GM19467 (cell line): ENCODE data around the gene PCNA.
"Not testable (repeated sequence)": the region's sequence is repeated elsewhere in the genome, so short reads cannot be mapped to it uniquely, and the experiment has no call there.

ENCODE experiments used
- ATAC-seq: cut with Tn5 transposase; IDR thresholded peaks from one replicate; pipeline ENCODE4 v1.9.1; 2021; ENCODE audit warnings: mild to moderate bottlenecking, moderate library complexity; ENCODE audit not compliant: unreplicated experiment

Gene PCNA

DNA sequence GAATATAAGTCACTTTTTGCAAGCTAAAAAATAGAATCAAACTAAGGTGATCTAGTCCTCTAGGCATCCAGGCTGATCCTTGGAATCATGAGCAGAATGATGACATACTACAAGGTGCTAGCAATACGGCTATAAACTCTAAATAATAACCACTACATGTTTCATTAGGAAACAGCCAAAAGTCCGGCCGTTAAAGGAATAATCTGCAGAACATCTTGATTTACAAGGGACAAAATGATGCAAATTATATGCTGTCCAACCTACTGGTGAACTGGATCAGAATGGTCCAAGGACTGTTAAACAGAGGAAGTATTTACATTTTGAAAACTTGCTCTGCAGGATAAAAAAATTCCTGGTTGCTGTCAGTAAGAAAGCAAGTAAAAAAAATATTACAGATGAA lies 19.8 kb downstream of the PCNA start:
- not testable (repeated sequence) for ATAC-seq

DNA sequence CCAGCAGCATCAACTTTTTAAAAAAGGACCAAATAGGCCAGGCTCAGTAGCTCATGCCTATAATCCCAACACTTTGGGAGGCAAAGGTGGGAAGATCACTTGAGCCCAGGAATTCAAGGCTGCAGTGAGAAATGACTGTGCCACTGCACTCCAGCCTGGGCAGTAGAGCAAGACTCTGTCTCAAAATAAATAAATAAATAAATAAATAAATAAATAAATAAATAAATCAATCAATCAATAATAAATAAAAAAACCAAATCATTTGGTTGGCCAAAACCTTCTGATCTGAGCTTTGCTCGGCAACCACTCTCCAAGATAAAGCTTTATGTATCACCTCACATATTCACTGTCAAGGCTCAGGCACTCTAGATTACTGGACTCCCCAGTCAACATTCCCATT lies 20.7 kb downstream of the PCNA start:
- ATAC-seq: not testable (repeated sequence)

DNA sequence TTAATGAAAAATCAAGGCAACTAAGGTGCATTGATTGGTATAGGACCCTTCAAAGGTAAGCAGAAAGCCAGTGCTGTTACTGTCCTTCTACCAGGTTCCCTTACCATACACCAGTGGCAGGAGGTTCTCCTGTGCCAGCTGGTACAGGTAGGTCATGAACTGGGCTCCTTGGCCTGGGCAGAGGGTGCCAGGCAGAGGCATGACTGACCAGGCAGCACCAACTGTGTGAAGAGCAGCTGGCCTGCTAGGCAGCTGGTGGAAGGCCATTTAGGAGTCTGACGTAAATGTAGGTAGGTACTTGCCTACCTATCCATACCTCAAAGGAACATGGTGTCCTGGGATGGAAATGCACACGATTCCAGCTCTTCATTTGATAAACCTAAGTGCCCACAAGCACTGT lies 23.3 kb downstream of the PCNA start:
- no peak for ATAC-seq

DNA sequence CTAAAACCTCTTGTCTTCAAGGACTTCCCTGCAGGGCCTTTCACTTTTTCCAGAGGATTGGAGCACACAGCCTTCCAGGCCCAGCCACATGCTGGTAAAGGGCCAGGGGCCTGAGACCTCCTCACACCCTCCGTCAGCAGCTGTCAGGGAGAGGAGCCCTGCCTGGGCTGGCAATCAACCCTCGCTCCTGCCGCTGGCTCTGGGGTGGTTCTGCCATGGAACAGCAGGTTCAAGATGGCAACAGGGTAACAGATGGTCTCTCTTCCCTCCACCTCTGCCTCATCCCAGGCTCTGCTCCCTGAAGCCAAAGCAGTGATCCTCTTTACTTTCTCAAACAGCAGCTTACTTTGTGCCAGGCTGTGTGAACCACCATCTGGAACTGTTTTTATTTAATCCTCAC lies 23.8 kb downstream of the PCNA start:
- ATAC-seq: no peak

DNA sequence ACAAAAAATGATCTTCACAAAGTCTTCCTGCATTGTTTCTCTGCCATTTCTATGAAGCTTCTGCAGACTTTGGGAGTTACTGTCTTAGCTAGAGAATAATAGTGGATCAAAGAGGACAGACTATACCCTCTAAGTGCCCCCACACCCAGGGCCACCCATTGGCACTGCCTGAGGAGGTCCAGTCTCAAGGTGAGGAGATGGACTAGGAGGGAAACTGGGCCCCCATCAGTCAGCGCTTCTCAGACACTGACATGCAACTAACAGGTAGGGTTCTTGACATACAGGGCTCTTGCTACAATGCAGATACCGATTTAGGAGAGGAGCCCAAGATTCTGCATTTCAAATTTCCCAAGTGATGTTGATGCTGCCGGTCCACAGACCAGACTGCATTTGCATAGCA lies 24.3 kb downstream of the PCNA start:
- ATAC-seq: no peak

DNA sequence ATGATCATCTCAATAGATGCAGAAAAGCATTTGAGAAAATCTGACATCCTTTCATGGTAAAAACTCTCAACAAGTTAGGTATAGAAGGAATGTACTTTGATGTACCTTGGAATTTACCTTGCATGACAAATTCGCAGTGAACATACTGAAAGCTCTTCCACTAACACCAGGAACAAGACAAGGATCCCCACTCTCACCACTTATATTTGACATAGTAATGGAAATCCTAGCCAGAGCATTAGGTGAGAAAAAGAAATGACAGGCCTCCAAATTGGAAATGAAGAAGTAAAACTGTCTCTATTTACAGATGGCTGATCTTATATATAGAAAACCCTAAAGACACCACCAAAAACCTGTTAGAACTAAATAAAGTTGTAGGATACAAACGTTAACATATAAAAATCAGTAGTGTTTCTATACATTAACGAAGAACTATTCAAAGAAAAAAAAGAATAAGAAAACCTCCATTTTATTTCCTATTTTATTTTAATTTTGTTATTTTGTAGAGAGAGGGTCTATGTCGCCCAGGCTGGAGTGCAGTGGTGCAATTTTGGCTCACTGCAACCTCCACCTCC lies 26.9 kb downstream of the PCNA start:
- no peak for ATAC-seq

DNA sequence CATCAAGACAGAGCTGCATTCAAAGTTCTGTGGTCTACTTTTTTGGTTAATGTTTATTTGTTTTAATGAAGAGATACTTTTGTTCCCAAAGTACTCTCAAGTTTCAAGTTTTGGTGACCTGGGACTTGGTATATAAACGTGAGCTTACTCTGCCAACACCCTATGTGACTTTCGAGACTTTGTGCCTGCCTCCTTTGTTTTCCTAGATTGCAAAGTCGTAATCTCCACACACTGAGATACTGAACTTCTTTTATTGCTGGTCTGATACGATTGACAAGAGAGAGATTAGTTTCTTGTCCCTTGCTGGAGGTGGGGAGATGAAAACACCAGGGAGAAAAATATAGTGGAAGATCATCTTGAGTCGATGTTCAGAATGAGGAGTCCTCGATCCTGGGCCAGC lies 27.9 kb downstream of the PCNA start:
- ATAC-seq: no peak

DNA sequence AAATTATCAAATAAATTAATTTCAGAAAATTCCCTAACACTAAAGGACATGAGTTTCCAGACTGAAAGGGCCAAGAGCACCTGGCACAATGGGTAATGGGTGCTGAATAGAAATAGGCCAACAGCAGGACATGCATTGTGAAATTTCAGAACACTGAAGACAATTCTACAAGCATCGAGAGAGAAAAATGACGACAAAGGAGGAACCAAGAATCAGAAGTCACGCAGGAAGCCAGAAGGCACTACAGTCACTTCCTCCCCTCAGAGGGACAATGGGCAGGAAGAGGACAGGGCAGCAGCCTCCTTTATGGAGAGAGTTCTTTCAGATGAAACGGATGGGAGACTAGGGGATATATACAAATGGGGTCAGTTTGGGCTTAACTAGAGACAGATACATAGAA lies 29.6 kb downstream of the PCNA start:
- ATAC-seq: peak; percentile 56

DNA sequence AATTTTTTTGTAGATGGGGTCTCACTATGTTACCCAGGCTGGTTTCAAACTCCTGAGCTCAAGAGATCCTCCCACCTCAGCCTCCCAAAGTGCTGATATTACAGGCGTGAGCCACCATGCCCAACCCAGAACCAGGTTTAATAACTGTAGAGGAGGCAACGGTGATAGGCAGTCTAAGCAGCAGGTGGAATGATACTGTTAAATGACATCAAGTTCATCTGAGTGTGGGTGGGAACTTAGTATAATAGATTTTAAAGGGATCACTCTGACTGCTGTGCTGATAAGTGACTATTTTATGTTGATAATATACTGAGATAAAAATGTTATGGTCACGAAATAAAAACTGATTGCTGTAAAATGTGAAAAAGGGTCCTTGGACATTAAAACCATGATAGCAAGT lies 31.1 kb downstream of the PCNA start:
- ATAC-seq: no peak

DNA sequence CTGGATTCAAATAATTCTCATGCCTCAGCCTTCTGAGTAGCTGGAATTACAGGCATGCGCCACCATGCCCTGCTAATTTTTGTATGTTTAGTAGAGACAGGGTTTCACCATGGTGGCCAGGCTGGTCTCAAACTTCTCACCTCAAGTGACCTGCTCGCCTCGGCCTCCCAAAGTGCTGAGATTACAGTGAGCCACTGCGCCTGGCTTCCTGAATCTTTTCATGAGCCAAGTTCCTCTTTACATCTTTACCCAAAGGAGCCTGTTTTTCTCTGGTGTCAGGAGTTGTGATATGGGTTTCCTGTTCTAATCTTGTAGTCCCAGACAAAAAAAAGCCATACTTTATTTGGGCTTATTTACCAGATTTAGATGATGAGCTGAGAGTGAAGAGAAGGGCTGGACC lies 34.4 kb downstream of the PCNA start:
- no peak for ATAC-seq

DNA sequence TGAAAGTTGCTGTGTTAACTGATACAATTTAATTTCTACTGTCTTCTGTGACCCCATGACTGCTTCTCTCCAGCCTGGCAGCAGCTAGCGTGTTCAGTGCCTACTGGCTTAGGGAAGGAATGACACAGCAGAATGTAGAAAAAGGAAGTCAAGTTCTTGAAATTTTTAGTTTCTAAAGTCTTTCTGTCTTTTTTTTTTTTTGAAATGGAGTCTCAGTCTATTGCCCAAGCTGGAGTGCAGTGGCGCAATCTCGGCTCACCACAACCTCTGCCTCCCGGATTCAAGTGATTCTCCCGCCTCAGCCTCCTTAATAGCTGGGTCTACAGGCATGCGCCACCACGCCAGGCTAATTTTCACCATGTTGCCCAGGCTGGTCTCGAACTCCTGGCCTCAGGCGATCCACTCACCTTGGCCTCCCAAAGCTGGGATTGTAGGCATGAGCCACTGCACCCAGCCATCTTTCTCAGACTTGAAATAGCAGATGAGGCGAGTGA lies 39.3 kb downstream of the PCNA start:
- no peak for ATAC-seq

DNA sequence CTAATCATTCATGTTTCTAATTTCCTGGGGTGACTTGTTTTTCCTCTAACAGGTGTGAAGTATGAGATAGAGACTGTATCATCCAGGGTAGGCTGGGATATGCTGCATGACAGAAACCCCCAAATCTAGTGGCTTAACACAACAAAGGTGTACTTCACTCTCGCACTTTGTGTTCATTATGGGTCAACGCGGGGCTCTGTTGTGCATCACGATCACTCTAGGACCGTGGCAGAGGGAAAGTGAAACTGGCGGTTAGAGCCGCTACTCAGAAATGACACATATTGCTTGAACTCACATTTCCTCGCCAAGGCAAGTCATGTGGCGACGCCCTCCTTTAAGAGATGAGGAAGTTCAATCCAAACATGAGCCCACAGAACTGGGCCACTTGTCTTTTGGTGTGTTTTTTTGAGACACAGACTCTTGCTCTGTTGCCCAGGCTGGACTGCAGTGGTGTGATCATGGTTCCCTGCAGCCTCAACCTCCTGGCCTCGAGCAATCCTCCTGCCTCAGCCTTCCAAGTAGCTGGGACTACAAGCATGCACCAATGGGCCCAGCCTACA lies 41.3 kb downstream of the PCNA start:
- peak; percentile 97 for ATAC-seq

DNA sequence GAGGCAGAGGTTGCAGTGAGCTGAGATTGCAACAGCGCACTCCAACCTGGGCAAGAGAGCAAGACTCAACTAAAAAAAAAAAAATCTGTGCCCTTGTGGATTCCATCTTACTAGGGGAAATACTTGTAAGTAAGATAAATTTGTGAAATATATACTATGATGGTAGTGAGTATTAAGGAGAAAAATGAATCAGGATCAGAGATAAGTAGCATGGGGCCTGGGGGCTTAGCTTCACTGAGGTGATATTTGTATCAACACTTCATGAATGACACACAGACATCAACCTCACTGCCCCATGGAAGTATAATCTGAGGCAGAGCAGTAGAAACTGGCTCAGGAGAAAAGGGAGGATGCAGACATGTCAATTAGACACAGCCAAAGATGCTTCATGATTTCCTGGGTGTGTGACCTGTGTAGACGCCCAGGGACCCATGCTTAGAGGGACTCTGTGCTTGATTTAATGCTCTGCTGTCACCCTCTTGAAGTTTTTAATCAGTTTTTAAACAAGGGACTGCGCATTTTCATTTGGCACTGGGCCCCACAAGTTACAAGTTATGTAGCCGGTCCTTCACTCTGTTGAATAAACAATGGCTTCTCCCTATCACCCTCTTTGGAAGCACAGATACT lies 41.9 kb downstream of the PCNA start:
- peak; percentile 3 for ATAC-seq

DNA sequence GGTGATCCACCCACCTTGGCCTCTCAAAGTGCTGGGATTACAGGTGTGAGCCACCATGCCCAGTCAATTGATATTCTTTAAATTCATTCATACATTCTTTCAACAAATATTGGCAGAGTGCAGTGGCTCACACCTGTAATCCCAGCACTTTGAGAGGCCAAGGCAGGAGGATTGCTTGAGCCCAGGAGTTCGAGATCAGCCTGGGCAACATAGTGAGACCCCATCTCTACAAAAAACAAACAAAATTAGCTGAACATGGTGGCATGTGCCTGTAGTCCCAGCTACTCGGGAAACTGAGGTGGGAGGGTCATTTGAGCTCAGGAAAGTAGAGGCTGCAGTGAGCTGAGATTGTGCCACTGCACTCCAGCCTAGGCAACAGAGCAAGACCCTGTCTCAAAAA lies 42.8 kb downstream of the PCNA start:
- ATAC-seq: not testable (repeated sequence)

DNA sequence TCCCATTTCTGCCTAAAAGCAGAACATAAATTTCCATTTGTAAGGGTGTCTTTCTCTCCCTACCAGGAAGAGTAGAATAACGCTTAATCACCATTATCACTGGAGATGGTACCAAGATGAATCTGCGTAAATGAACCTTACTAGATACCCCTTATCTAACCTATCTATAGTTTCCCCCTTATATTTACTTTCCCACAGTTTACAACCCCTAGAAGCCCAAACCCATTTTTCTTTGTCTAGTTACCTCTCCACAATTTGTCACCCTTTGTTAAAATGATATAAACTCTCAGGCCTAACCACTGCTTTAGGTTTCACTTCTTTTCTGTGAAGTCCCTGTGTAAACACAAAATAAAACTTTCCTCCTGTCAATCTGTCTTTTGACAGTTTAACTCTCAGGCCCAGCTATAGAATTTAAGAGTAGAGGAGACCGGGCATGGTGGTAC lies 45.5 kb downstream of the PCNA start:
- no peak for ATAC-seq

DNA sequence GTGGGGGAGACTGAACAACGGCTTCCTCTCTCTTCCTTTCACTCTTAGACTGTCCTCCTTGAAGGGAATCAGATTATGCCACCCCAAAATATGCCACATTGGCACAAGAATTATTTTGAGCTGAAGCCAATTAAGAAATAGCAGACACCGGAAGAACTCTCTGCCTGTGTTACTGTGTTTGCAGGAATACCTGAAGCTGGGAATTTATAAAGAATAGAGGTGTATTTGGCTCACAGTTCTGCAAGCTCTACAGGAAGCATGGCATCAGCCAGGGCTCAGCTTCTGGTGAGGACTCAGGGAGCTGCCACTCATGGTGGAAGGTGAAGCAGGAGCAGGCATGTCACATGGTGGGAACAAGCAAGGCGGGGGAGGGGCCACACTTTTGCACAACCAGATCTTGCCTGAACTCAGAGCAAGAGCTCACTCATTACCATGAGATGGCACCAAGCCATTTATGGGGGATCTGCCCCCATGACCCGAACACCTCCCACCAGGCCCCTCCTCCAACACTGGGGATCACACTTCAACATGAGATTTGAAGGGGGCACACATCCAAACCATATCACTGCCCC lies 46.0 kb downstream of the PCNA start:
- ATAC-seq: no peak

DNA sequence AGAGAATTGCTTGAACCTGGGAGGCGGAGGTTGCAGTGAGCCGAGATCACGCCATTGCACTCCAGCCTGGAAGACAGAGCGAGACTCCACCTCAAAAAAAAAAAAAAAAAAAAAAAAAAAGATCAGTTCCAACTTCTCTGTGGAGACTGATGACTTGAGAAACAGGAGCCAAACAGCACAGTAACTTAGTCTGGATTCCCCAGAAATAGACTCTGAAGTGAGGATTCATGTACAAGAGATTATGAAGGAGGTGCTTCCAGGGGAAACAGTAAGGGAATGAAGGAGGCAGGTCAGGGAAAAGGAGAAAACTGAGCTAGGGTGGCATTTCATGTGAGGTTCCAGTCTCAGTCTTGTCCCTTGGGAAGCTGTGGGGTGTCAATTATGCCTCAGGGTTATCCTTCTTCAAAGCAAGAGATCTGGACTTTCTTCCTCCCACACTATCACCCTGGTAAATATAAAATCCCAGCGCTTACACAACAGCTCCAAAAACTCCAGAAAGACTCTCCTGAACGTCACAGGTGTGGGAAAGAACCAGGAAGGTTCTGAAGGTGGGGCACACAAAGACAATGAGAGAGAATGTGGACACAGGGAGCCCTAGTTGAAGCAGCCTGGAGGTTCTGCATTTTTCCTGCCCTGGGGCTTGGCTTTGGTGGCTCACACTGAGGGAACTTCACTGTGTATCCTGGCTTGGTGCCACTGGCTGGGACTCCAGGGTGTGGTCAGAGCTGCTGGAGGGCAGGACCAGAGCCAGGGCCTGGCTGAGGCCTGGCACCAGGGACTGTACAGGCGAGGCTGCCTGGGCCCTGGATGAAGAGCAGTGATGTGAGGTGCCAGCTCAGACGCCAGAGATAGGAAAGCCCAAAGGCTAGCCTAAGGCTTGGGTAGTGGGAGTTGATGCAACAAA lies 46.8 kb downstream of the PCNA start:
- ATAC-seq: no peak

DNA sequence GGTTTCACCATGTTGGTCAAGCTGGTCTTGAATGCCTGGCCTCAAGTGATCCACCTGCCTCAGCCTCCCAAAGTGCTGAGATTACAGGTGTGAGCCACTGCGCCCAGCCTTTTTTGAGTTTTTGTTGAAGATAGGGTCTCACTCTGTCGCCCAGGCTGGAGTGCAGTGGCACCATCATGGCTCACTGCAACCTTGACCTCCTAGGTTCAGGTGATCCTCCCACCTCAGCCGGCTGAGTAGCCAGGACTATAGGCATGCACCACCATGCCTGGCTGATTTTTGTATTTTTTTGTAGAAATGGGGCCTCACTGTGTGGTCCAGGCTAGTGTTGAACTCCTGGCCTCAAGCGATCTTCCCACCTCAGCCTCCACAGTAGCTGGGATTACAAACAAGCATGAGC lies 47.8 kb downstream of the PCNA start:
- not testable (repeated sequence) for ATAC-seq

DNA sequence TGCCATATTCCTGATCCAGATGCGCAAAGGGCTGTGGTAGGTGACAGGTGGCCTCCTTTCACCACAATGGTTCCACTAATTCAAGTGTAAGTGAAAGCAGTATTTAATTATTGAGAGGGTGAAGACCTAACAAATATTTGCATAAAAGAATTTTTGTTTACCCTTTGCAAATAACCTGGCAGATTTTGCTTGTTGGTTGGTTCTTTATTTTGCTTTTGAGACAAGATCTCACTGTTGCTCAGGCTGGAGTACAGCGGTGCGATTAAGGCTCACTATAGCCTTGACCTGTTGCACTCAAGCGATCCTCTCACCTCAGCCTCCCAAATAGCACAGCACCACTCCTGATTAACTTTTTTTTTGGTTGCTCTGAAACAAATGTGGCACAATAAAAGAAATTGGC lies 49.2 kb downstream of the PCNA start:
- ATAC-seq: no peak

DNA sequence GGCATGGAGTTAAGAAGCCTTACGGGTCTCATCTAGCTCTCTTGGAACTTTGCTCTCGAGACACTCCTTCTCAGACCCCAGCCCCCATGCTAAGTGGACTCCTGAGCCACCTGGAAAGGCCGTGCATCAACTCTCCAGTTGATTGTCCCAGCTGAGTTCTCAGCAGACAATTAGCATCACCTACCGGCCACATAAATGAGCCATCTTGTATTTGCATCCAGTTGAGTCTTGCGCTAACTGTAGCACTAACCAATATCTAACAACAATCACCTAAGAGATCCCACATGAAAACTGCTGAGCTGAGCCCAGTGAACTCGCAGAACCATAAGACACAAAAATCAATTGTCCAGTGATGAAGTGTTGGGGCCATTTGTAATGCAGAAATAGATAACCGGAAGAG lies 49.7 kb downstream of the PCNA start:
- ATAC-seq: no peak

DNA sequence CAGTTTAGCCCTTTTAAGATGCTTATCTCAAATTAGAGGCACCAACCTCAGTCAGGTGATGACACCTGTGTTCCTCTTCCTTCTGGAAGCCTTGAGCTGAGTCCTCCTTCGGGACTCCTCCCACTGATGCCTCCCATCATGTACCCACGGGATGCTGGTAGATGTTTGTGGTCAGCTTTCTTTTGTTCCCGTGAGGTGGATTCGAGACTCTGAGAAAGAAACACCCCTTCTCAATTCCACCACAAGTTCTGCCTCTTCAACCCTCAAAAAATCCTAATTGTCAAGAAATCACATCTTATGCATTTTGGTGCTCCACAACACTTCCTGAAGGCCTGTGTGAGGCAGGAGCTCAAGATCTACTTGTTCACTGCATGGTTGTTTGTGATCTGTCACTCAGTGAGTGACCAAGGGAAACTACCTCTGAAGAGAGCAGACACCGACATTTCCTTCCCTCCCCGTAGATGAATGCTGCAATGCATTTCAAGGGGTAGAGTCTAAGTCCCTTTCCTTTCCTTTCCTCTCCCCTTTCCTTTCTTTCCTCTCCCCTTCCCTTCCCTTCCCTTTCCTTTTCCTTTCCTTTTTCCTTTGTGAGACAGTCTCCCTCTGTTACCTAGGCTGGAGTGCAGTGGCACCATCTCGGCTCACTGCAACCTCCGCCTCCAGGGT lies 50.5 kb downstream of the PCNA start:
- ATAC-seq: no peak
